WI38 (cell line): ENCODE data around the gene HOMER3.

Experiments
- H3K4me3 ChIP-seq: 2 replicates; pipeline ENCODE4 v1.5.1; 2011; ENCODE audit warnings: low read depth, mild to moderate bottlenecking, control low read depth, low read length
- CTCF ChIP-seq: IDR thresholded peaks from 2 replicates; pipeline ENCODE4 v1.5.1; 2012; ENCODE audit warnings: low read depth, mild to moderate bottlenecking, control low read depth, low read length

Gene HOMER3

GRCh38 chr19:18898607-18899408 lies 42.2 kb downstream of the HOMER3 start:
- H3K4me3 ChIP-seq = no peak overlapping the region
- TF ChIP-seq CTCF = no peak

GRCh38 chr19:18898081-18898606 lies 42.9 kb downstream of the HOMER3 start:
- no peak overlapping the region for H3K4me3 ChIP-seq
- no peak for TF ChIP-seq CTCF

GRCh38 chr19:18897094-18898029 lies 43.7 kb downstream of the HOMER3 start:
- H3K4me3 ChIP-seq = no peak overlapping the region
- TF ChIP-seq CTCF = no peak

- H3K4me3 ChIP-seq = no peak overlapping the region
- TF ChIP-seq CTCF = no peak
Observed at GRCh38 chr19:18896421-18896841, 44.6 kb downstream of the HOMER3 start.

- peak within 1 kb of the TSS; percentile 50 for H3K4me3 ChIP-seq
Observed at GRCh38 chr19:18895824-18896341, 45.1 kb downstream of the HOMER3 start, which contains the start of gene CERS1. CERS1 (minus strand) TSS chr19:18896158; CDS start chr19:18896072, 86 bp downstream.

More at GRCh38 chr19:18895824-18896341, 45.1 kb downstream of the HOMER3 start, which contains the start of gene CERS1:
- no peak for TF ChIP-seq CTCF
